Measurements from ENCODE around the gene TMEM205. TPM values are rescaled to one million over a fixed set of nuclear protein-coding genes. Genes with fewer than 3 reads are reported as not detected.

The TMEM205 gene
- total RNA-seq: 10 to 100 TPM; 25.2 to 25.4 TPM

DNA sequence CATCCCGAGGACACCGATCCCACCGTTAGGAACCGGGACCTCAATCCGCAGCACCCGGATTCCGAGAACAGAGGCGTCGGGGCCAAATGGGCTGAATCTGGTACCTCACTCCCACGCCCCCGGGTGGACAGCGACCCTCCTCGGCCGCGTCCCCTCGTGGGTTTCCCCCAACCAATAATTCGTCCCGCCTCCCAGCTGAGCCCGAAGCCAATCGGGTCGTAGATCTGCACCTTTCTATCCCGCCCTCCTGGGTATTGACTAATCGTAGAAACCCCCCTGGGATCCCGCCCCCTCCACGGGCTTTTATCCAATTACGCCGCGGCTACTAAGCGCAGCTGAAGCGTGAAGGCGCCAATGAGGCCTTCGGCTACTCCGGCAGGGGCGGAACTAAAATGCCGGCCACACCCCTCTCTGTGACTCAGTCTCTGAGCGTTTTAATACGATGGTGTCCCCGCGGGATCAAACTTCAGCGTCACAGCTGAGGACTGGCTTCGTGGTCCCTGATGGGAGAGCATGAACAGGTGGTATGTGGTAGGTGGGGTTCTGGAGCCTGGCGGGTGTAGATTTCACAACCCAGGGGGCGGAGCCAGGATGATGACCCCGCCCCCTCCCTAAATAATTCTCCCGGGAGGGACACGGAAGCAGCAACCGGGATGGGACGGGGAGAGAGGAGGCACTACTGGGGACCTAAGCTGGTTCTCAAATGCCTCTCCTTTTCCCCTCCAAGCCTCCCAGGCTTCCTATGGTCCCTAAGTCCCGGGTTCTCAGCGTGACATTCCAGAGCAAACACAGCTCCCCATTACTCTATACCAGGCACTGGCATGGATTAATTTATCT, at the start of gene TMEM205, which contains the start of gene CCDC159:
Gene TMEM205, minus strand, starts transcription at position 165 of the 837 bp plus-strand sequence. CDS start 649 bp downstream, outside the sequence.
Gene CCDC159, plus strand, starts transcription at position 416 of the 837 bp plus-strand sequence. Its CDS starts 88 bp downstream, at position 504.

DNA sequence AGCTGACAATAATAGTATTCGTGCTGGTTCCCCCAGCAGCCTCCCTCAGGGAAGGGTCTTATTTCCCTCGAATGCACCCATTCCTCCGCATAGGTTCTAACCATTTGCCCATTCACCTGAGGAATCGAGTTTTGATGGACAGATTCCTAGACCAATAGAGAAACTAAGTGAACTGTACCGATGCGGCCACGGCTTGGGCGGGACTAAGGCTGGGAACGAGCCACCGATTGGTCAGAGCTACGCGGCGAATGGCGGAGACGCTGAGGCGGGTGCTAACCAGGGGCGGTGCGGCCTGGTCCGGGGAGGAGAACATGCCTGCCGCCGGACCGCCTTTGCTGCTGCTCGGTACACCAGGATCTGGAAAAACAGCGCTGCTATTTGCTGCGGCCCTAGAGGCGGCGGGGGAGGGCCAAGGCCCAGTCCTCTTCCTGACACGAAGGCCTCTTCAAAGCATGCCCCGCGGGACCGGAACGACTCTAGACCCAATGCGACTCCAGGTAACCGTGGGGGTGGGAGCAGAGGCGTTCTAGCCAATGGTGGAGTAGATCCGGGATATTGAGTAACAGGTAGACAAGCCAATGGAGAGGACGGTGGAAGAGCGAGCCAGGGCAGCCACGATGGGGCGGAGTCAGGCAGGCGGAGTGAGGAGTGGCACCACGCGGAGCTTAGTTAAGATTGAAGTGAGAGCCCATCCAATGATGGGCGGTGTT, 28.5 kb upstream of the TMEM205 start, which contains the start of gene SWSAP1:
Gene SWSAP1, plus strand, starts transcription at position 234 of the 710 bp plus-strand sequence. Its CDS starts 15 bp downstream, at position 249.

DNA sequence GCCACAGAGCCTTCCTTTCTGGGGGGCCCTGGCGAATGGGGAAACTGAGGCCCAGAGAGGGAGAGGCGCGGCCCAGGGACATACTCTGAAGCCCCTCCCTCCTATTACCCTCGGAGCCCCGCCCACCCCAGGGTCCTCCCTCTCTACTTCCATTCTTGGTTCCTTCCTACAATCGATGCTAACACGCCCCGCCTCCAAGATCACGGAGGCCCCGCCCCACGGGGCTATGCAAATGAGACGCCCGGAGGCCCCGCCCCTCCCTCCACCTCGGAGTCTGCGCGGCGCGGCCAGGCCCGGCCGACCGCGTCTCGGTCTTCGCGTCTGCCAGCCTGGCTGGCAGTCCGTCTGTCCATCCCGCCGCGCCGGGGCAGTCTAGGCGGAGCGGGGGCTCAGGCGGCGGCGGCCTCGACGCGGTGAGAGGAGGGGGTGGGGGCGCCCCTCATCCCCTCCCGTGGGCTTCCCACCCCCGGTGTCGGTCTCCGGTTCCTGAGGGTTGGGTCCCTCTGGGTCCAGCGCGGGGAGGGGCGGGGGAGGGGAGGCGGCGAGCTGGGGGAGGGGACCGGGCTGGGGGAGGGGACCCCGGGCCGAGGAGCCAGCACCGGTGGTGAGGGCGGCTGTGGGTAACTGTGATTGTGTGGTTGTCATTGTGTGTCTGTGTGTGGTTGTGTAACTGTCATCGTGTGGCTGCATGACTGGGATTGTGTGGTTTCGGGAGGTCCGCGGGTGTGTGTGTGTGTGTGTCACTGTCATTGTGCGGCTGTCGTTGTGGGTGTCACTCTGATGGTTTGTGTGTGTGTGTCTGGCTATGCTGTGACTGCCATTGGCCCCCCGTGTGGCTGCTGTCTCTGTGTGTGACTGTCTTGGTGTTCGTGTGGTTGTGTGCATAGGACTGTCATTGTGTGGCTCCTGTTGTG, 9.3 kb upstream of the TMEM205 start, which contains the start of gene PLPPR2:
Gene PLPPR2, plus strand, starts transcription at position 273 of the 914 bp plus-strand sequence. CDS start 2,242 bp downstream, outside the sequence.

DNA sequence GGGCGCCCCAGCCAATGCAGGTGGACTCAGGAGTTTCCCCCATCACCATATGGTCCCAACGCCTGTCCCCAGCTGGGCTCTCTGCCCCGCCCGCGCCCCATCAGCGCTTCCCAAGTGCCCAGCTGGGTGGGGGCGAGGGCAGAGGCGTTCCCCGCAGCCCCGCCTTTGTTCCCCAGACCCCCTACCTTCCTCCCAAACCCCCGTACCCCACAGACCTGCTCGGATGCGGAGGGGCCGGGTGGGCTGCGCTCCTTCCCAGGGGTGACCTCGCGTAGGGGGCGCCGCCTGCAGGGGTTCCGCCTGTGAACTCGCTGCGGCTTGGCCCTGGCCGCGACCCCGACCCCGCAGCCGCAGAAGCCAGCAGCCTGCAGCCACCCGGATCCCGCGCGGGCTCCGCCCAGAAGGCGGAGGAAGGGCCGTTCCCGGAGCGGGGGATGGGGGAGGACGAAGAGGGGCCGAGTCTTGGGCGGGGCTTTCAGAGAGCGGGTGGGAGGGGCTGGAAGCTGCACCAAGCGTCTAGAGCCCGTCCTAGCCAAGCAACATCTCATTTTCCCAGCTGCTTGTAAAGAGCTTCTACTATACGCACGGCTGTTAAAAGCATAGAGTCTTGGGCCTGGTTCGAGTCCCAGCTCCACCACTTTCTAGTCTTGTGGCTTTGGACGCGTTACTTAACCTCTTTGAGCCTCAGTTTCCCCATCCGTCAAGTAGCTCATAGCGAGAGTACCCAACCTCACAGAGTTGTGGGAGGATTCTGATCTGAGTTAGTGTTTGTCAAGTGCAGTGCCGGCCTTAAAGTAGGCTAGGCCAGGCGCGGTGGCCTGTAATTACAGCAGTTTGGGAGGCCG, 6.6 kb downstream of the TMEM205 start, which contains the start of gene RAB3D:
Gene RAB3D, minus strand, starts transcription at position 404 of the 845 bp plus-strand sequence. CDS start 2,258 bp downstream, outside the sequence.

DNA sequence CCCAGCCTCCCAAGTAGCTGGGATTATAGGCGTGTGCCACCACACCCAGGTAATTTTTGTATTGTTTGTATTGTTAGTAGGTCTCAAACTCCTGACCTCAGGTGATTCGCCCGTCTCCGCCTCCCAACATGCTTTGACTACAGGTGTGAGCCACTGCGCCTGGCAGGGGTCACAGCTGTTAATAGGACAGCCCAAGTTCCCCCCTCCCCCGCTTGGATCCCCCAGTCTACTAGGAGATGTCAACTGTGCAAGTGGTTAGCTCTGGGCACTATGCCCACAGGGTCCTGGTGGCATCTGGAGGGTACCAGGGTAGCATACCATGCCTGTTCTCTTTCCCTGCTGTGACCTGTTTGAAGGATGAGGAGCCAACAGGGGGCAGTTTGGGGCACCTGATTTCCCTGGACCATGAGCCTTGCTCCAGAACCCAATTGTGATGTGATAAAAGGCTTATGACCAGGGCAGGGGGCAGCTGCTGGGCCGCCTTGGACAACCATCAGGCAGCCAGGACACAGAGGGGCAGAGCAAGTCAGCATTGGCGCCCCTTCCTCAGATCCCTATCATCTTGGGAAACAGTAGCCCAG, 50.3 kb downstream of the TMEM205 start, which contains the start of gene TSPAN16:
Gene TSPAN16, plus strand, starts transcription at position 496 of the 581 bp plus-strand sequence. CDS start 138 bp downstream, outside the sequence.

Other genes with a start within 250 kb of the TMEM205 start
- gene SPC24, start 190.5 kb downstream of the TMEM205 start, total RNA-seq: 10 to 100 TPM; 64.7 to 68.0 TPM
- gene KANK2, start 148.7 kb downstream of the TMEM205 start, total RNA-seq: 1 to 10 TPM; 7.4 to 8.5 TPM
- not detected for gene ANGPTL8, start 106.6 kb downstream of the TMEM205 start, total RNA-seq
- gene DOCK6, start 83.7 kb downstream of the TMEM205 start, total RNA-seq: under 1 TPM; 0.28 to 0.39 TPM
- not detected for gene TSPAN16, start 50.1 kb downstream of the TMEM205 start, total RNA-seq
- gene RAB3D, start 6.6 kb downstream of the TMEM205 start, total RNA-seq: 1 to 10 TPM; 6.4 to 7.0 TPM
- 10 to 100 TPM; 21.4 to 22.4 TPM for gene CCDC159, start 251 bp upstream of the TMEM205 start, total RNA-seq
- 1 to 10 TPM; 1.6 to 2.6 TPM for gene PLPPR2, start 9.2 kb upstream of the TMEM205 start, total RNA-seq
- gene SWSAP1, start 28.4 kb upstream of the TMEM205 start, total RNA-seq: 1 to 10 TPM; 3.7 to 4.3 TPM
- gene EPOR, start 38.0 kb upstream of the TMEM205 start, total RNA-seq: 1 to 10 TPM; 5.8 to 6.1 TPM
- not detected for gene RGL3, start 73.0 kb upstream of the TMEM205 start, total RNA-seq
- gene ODAD3, start 88.9 kb upstream of the TMEM205 start, total RNA-seq: not detected
- 100 to 1,000 TPM; 324 to 337 TPM for gene PRKCSH, start 89.4 kb upstream of the TMEM205 start, total RNA-seq
- gene ELAVL3, start 134.8 kb upstream of the TMEM205 start, total RNA-seq: under 1 TPM in 1 of 2 experiments, not detected in 1; 0.58 TPM
- gene ZNF653, start 159.6 kb upstream of the TMEM205 start, total RNA-seq: 10 to 100 TPM; 20.6 to 20.8 TPM
- 10 to 100 TPM; 23.5 TPM for gene ECSIT, start 182.9 kb upstream of the TMEM205 start, total RNA-seq
- not detected for gene CNN1, start 192.6 kb upstream of the TMEM205 start, total RNA-seq
- 10 to 100 TPM; 43.0 to 45.9 TPM for gene ELOF1, start 213.0 kb upstream of the TMEM205 start, total RNA-seq
- gene ACP5, start 231.4 kb upstream of the TMEM205 start, total RNA-seq: 10 to 100 TPM; 24.9 to 27.7 TPM

All from activated naive CD4-positive, alpha-beta T cell treated with anti-CD3 and anti-CD28 coated beads, Interleukin-2, amount 10 ng/mL, durations not matched to agents 5 hours and 36 hours (primary cell).